ENCODE data around the gene CKAP5.

CKAP5 gene
- 65.4 to 211 (median 173) reads per million in 18 experiments for total RNA-seq

- peak; percentile 88 to 93 for DNase-seq
Observed at GRCh38 chr11:46845740-46846509, at the start of gene CKAP5. Gene CKAP5 (minus strand): TSS chr11:46846280. CDS start chr11:46821231, 25,049 bp downstream.

DNA sequence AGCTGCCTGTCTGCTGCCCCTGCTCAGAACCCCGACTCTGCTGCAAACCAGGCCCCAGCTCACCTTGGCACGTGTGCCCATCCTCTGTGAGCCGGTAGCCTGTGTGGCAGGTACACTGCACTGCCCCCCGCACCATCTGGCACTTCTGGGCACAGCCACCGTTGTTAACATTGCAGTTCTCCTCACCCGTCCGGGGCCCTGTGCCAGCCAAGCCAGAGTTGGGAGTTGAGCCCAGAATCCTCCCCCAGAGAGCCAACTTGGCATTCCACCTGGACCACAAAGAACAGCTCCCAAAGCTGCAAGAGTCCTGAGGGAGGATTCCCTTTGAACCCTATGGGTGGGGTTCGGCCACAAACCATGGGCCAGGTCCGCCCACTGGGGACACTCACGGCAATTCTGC, 49.7 kb upstream of the CKAP5 start:
- no peak for DNase-seq

DNA sequence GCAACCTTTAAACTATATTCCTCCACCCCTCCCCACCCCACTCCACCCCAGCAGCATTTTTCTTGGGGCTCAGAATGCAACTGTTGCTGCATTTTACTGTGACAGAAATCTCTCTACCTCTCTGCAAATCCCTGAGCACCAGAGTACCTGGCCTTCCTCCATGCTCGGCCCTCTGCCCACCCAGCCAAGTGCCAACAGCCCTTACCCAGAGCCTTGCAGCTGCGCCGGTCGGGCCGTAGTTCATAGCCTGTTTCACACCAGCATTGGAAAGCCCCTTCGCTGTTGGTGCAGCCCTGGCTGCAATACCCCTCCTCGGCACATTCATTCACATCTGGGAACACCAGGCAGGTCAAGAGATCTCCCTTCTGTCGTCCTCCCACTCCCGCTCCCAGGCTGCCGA, 48.9 kb upstream of the CKAP5 start:
- no peak for DNase-seq

DNA sequence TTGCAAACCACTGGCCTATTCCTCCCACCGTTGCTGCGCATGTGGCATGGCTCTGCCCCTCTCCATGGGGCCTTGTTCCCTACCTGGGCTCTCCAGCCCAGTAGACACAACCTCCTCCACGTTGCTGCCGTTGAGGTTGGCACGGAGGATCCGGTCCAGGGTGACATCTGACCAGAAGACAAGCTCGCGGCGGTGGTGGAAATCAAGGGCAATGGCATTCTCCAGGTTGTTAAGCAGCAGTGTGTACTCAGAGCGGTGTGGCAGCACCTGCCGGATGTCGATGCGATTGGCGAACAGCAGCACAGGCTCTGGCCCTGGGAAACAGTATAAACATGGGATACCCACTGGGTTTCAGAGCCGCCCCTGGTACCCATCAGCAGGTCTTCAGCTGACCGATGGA, 48.4 kb upstream of the CKAP5 start:
- no peak for DNase-seq

- no peak for DNase-seq
Observed at GRCh38 chr11:46892838-46893237, 46.8 kb upstream of the CKAP5 start.

- no peak for DNase-seq
Observed at GRCh38 chr11:46892109-46892508, 46.0 kb upstream of the CKAP5 start.

- DNase-seq, result no peak
Observed at GRCh38 chr11:46890665-46891064, 44.6 kb upstream of the CKAP5 start.

DNA sequence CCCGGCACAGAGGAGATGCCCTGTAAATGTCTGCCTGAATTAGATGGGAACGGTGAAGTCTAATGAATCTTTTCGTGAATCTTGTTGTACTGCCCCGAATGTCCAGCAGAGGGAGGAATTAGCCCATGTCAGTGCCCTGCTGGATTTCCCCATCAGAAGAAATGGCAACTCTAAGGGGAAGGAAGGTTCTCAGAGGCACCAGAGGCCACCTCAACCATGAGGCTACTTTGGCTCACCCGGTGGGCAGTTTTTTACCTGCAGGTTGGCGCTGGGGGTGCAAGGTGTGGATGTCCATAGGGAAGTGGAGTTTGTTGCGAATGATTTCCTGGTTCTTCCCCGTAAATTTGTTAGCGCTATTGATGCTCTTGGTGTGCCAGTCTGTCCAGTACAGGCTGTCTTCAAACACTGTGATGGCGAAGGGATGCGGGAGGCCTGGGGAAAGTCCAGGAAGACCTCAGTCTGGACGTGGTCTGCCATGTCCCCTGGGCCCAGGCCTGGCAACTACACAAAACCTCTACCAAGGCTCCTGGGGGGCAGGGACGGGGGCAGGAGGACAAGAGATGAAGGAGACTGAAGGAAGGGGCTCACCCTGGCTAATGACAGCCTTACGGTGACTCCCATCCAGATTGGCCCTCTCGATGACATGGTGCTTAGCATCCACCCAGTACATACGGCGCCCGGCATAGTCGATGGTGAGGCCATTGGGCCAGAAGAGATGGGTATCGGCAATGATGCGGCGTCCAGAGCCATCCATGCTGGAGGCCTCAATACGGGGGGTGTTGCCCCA, 43.8 kb upstream of the CKAP5 start:
- peak; percentile 85 to 87 for DNase-seq

DNA sequence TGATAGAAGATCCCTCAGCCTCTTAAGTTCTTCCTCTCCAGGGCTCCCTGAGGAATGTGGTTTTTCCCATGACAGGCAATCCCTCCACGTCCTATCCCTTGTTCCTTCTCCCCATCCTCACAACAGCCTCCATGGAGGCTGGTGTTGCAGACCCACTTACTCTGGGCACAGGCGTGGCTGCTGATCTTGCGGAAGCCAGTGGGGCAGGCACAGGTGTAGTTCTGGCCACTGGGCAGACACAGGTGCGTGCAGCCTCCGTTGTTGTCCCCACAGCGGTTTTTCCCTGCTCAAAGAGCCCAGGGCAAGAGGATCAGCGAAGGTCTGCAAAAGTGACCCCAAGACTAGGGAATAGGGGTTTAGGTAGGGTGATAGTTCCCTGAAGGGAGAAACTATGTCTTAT, 43.2 kb upstream of the CKAP5 start:
- no peak for DNase-seq

DNA sequence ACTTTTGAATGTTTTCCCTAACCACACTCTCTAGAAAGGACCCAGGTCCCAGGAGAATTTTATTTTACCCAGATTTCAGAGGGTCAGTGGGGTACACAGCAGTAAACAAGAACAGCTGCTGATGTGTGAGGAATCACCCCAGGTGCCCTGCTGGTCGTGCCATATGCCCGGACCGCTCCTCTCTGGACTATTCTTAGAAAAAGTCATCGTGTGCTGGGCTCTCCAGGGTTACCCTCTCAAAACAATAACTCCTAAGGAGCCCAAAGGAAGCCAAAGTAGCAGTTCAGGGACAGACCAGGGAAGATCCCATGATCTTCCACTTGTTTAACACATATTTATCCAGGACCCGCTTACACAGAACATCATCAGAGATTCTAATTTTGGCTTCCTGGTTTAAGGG, 42.6 kb upstream of the CKAP5 start:
- no peak for DNase-seq

GRCh38 chr11:46886211-46886610, 40.1 kb upstream of the CKAP5 start:
- DNase-seq, result no peak

DNA sequence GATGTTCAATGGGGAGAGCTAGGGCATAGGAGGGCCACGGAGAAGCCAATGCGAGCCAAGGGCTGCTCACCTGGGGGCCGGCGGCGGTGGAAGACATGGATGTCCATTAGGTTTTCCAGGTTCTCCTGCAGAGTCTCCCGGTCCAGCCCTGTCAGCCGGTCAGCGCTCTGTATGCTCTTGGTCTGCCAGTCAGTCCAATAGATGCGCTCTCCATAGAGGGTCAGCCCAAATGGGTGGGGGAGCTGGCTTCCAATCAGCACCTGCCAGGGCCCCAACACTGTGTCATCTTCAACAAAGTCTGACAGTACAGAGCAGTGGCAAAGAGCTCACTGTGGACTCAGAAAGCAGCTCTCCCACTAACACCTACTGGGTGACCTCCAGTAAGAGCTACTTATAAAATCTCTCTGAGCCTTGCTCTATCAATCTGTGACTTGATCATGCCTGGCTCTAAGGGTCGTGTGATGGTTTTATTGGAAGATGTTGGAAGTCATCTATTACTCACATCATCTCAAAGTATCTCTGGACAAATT, 33.0 kb upstream of the CKAP5 start:
- no peak for DNase-seq

DNA sequence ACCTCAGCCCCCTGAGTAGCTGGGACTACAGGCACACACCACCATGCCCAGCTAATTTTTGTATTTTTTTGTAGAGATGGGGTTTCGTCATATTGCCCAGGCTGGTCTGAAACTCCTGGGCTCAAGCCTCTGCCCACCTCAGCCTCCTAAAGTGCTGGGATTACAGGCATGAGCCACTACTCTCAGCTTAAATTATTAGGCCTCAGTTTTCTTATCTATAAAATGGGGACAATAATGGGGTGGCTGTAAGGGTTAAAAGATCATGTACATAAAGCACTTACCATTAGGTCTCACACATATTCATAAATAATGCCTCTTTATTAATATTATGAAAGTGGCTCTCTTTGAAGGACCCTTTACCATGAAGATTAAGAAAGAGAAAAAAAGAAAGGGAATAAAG, 31.5 kb upstream of the CKAP5 start:
- no peak for DNase-seq

DNA sequence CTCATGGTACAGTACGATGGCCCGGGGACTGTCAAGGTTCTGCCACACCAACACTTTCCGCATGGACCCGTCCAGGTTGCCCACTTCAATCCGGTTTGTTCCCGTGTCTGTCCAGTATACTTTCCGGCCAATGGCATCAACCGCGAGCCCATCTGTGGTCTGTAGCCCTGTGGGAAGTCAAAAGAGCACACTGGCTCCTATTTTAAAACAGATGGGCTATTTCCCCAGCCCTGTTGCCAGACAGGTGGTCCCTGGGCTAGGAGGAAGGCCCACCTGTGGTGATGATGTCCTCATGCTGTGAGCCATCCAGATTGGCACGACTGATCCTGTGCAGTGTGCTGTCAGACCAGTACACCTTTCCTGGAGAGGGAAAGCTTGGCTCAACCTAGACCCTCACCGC, 30.4 kb upstream of the CKAP5 start:
- DNase-seq, result no peak

- DNase-seq, result no peak
Observed at GRCh38 chr11:46874586-46874985, 28.5 kb upstream of the CKAP5 start.

GRCh38 chr11:46868912-46869311, 22.8 kb upstream of the CKAP5 start:
- no peak for DNase-seq

GRCh38 chr11:46865340-46865739, 19.3 kb upstream of the CKAP5 start:
- DNase-seq, result peak; percentile 7 to 17

- no peak for DNase-seq
Observed at GRCh38 chr11:46860218-46860617, 14.1 kb upstream of the CKAP5 start.

DNA sequence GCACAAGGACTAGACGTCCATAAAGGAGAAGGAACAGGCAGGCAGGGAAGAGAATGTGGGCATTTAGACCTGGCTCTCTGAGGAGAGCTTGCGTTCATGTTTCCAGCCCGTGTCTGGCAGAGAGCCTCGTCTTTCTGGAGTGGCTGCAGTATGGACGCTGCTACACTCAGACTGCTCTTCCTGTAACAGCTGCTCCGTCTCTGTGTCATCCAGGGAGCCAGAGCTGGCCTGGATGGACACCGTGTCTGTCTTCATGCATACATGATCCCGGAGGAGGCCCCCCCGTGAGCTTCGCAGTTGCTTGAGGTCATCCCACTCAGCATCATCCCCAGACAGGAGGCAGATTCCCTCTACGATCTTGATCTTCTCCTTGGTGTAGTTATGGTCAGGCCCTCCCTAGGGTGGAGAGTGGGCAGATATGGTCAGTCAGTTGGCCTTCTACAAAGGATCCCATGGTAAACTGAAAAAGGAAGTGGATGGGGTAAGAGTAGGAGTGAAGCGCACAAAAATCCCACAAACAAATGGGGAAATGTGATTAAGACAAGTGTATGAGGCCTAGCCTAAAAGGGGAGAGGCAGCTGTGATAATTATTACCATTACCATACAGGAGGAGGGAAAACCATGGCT, 13.0 kb upstream of the CKAP5 start:
- peak; percentile 92 to 94 for DNase-seq

GRCh38 chr11:46857666-46858065, 11.6 kb upstream of the CKAP5 start:
- peak; percentile 73 to 80 for DNase-seq

GRCh38 chr11:46856605-46857343, 10.7 kb upstream of the CKAP5 start:
- DNase-seq, result peak; percentile 64 to 78

DNA sequence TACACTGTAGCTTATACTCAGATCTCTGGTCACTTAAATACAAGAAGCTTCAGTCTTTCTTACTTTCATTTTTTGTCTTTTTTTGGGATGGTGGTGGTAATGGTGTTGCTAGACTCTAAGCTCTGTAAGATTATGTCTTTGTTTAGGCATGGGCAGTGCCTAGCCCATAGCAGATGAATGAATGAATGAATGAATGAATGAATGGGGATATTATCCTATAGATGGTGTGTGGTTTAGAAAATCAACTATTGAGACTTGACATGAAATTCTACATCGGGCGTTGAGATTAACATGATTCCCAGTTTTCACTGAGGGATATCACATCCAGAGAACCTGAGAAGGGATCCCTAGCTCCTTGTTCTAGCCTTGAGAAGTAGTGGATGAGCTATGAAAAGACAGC, 9.8 kb upstream of the CKAP5 start:
- no peak for DNase-seq

GRCh38 chr11:46855167-46855566, 9.1 kb upstream of the CKAP5 start:
- DNase-seq, result no peak
